ENCODE data around the gene CDA.

The CDA gene

DNA sequence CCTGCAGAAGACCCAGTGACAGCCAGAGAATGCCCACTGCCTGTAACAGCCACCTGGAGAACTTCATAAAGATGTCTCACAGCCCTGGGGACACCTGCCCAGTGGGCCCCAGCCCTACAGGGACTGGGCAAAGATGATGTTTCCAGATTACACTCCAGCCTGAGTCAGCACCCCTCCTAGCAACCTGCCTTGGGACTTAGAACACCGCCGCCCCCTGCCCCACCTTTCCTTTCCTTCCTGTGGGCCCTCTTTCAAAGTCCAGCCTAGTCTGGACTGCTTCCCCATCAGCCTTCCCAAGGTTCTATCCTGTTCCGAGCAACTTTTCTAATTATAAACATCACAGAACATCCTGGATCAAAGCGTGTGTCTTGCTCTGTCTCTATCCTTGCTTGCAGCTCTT, 29.7 kb downstream of the CDA start:
- DNase-seq = no peak

DNA sequence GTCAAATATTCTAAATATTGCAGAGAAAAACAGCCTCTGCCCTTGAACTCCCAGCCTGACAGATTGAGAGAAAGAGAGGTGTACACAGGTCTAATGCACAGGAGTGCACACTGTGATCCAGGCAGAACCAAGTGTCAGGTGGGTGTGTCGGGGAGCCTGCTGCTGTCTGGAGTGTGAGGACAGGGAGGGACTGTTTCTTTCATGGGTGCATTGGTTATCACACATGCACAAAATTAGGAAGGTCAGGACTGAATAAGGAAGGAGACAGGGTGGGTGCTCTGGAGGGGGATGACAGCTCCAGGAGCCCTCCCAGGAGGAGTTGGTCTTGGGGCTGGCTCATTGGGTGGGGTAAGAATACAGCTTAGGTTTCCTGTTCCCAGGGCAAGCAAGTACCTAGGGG, 31.1 kb downstream of the CDA start:
- no peak for DNase-seq

DNA sequence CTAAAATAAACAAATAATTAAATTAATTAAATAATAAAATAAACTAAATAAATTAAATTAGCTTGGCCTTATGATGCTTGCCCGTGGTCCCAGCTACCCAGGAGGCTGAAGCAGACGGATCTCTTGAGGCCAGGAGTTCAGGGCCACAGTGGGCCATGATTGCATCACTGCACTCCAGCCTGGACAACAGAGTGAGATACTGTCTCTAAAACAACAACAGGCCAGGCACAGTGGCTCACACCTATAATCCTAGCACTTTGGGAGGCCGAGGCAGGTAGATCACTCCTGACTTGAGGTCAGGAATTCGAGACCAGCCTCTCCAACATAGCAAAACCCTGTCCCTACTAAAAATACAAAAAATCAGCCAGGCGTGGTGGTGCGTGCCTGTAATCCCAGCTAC, 32.1 kb downstream of the CDA start:
- no peak for DNase-seq

GRCh38 chr1:20624709-20625108, 35.8 kb downstream of the CDA start:
- no peak for DNase-seq

DNA sequence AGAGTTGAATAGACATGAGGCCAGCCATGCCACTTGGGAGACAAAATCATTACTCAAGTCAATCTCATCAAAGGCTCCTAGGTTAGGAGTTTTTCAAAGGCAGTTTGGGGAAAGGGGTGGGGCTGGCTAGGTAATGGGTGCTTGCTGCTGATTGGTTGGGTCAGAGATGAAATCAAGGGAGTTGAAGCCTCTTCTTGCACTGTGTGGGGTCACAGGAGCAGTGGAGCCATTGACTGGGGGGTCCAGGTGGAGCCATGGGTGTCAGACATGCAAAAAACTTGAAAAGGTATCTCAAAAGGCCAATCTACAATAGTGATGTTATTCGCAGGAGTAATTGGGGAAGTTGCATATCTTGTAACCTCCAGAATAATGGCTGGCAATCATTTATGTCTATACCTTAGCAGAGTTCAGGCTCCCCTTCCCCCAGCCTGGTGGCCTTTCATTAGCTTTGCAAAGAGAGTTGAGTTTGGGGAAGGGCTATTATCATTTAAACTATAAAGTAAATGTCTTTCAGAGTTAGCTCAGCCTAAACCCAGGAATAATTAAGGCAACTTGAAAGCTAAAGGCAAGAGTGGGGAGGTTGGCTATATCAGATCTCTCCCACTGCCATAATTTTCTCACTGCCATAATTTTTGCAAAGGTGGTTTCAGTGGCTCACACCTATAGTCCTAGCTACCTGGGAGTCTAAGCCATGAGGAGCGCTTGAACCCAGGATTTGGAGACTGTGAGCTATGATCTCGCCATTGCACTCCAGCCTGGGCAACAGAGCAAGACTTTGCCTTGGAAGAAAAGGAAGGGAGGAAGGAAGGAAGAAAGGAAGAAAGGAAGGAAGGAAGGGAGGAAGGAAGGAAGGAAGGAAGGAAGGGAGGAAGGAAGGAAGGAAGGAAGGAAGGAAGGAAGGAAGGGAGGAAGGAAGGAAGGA, 36.5 kb downstream of the CDA start:
- no peak for DNase-seq

GRCh38 chr1:20626098-20626427, 37.2 kb downstream of the CDA start:
- no peak for DNase-seq

DNA sequence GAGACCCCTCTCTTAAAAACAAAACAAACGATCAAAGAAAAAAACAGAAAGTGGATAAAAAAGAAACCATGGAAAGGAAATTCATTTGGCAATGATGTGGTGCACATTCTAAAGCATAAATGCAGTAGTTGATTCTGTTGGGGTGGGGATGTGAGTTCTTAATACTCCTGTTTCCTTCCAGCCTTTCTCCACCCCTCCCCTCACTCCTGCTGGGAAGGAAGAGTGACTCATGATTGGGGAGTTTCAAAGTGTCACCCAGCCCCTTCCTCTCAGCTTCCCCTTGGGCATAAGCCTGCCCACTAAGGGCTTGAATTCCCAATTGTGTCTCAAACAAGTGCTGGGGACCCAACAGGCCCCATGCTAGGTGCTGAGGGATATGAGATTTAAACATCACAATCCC, 37.6 kb downstream of the CDA start:
- no peak for DNase-seq

- no peak for DNase-seq
These were observed 41.8 kb downstream of the CDA start for GRCh38 chr1:20630729-20631128.

- no peak for DNase-seq
These were observed 43.5 kb downstream of the CDA start for GRCh38 chr1:20632386-20632785.

- peak; percentile 51 for DNase-seq
These were observed 44.5 kb downstream of the CDA start, which contains the start of gene PINK1 for GRCh38 chr1:20633190-20634064. PINK1 (plus strand) TSS chr1:20633458; CDS start chr1:20633549, 91 bp downstream.

DNA sequence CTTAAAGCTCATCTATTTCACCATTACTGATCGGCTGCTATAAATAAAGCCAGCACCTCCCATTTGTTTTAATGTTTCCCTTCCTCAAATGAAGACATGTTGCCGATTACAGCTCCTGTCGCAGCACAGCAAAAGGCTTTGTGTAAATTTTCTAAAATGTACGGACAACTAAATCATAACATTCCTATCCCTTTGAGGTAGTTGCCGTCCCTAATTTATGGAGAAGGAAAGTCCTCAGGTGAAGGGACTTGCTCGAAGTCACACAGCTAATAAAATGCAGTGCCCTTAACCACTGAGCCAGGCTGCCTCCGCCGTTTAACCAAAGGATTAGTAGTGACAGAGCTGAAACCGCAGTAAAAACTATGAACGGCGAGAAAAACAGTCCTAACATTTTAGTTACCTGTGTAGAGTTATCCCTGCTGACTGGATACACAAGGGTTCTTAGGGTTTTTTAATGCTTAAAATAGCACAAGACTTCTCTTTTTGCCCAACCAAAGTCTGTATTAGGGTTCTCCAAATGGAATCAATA, 45.2 kb downstream of the CDA start:
- DNase-seq = no peak

DNA sequence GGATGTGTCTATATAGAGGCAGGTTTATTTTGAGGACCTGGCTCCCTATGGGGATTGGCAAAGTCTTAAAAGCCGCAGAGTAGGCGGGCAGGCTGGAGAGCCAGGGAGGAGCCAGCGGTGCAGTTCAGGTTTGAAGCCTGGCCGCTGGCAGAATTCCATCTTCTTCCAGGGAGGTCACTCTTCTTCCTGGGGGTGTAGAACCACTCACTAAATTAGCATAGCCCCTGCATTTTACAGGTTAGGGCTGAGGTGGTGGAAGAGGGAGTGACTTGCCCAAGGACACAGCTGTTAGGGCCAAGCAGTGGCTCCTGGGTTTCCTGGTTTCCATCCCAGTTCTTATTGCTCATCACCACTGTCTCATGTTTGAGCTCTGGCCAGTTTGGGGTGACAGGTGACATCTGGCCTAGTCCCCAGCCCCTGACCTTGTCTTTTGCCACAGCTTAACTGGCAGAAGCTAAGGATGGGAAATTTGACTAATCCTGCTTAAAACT, 45.7 kb downstream of the CDA start:
- DNase-seq = no peak

DNA sequence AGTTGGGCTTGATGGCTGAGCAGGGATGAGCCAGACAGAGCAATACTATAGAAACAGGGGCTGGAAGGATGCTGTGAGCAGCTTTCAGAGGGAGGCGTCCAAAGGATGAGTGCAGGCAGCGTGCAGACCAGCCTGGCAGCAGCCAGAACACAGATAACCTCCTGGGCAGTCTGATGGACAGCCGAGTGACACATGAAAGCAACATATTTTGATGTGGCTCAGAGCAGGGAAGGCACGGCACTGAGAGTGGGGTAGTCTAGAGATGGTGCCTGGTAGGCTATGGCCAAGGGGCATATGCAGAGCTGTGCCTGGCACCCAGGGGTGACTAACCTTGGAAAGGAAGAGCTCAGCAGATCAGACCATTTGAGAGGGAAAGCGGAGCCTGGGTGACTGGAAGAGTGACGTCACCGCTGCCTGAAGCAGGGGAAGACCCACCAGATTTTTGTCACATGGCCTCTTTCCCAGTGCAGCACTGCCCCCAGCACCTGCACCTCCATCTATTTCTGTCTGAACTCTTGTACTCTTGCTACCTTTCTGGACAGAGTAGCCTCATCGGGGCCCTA, 48.0 kb downstream of the CDA start:
- DNase-seq = no peak

DNA sequence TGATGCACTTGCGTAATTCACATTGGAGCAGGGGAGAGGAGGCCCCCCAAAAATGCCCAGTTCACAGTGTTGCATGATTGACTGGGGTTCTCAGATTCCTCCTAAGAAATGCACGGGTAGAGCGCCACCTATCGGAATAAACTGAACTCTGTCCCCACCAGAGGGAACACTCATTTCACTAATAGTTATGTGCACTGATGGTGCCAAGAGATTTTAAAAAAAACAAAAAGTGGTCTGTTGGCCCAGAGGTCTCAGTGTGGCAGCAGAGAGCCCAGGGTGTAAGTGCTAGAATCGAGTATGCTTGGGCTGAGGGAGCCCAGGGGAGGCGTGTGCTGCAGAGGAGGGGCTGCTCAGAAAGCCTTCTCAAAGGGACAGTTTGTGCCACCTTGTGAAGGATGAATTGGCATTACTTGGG, 51.3 kb downstream of the CDA start:
- DNase-seq = peak; percentile 20

- no peak for DNase-seq
These were observed 53.1 kb downstream of the CDA start for GRCh38 chr1:20641975-20642374.

DNA sequence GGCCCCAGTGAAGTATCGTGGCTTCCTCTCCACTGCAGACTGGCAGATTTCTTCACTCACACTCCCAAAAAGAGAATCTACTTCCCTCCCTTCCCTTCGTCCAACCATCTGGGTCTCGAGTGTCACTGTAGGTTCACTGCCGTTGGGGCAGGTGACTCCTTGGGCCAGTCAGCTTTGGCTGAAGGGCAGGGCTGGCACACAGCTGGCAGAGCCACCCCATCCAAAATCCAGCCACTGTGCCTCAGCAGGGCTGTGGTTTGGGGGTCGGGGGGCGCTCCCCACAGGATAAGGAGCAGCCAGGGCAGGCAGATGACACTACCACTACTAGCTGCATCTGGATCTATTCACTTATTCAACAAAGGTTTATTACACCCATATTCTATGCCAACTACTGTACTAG, 54.2 kb downstream of the CDA start:
- DNase-seq = no peak

GRCh38 chr1:20644416-20644815, 55.5 kb downstream of the CDA start:
- no peak for DNase-seq

GRCh38 chr1:20645414-20645813, 56.5 kb downstream of the CDA start:
- DNase-seq = no peak

DNA sequence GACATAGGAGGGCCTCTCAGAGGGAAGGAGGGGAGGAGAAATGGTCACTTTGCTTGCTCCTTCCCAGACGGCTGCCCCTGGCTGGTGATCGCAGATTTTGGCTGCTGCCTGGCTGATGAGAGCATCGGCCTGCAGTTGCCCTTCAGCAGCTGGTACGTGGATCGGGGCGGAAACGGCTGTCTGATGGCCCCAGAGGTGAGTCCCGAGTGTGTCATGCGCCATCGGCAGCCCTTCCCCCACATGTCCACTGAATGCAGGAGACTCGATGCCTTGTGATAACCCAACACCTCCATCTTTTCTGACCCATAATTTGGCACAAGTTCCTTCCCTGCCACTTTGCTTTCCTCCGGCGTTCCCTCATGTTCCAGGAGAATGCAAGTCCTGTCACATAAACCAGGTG, 59.5 kb downstream of the CDA start:
- no peak for DNase-seq

- DNase-seq = no peak
These were observed 60.0 kb downstream of the CDA start for GRCh38 chr1:20648946-20649345.

DNA sequence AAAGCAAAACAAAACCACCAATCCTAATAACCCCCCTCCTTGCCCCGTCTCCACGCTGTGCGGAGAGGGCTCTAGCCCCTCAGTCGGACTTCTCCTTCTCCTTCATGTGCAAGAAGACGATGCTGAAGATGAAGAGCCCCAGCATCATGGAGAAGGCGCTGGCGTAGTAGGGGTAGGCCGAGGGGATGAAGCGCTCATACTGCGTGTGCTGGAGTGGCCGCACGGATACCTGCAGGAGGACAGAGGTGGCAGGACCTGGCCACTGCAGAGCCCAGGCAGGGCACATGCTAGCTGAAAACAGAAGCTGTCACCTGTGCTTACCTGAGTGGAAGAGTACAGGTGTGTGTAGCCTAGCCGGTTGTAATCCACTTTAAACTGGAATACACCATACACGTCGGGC, 63.4 kb downstream of the CDA start:
- no peak for DNase-seq

DNA sequence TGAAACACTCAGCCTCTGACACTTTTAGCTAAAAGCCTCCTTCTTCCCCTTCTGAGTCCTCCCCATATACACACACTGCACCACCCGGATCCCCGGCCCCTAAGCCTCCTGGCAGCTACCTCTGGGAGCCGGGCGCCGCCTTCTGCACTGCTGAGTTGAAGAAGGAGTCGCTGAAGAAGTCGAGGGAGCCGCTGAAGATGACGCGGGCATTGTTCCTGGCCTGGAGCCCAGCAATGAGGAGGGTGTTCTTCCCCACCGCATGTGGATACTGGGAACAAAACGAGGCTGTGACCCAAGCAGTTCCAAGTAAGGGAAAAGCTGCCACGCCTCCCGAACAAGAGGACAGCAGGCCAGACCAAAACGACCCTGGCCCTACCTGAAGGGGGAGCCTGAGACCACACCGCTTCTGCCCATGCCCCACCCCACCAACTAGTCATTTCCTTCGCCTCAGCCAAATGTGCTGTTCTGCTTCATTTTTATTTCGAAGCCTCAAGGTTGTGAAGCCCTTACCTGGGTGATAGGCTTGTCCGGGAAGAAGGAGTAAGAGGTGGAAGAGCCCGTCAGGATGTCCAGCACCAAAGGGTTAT, 65.3 kb downstream of the CDA start:
- no peak for DNase-seq

GRCh38 chr1:20657024-20657423, 68.1 kb downstream of the CDA start:
- no peak for DNase-seq

Measured in NCI-H748 treated with DMSO at 0.1 percent for 48 hours (cell line).